Measurements from ENCODE around the gene KRTAP3-3. TPM values are rescaled to one million over a fixed set of nuclear protein-coding genes. Genes with fewer than 3 reads are reported as not detected.
A peak's percentile ranks its signal among the peaks of the same experiment; 100 is the strongest.

Gene KRTAP3-3
- total and polyA plus RNA-seq, 2 of the 4 experiments (the other 2 are of a cell fraction), result not detected

DNA sequence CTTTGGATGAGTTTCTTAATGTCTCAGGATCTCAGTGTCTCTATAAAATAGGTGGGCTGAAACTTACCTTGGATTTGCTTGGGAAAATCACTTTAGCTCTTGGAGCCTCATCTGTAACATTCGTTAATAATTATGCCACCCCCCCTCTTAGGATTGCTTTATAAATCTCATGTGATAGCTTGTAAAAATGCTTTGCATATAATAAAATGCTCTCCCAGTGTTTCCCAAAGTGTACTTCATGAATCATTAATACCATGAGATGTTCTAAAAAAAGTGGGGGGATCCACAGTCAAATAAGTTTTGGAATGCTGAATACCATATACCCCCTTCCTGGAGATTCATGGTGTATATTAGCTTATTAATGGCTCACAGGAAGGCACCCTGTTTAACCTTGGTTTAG lies 32.4 kb downstream of the KRTAP3-3 start:
- dilution Hi-C loops (cut with HindIII; ENCODE audit: low sequenced_read_pairs, unreplicated experiment) (no loop called here), in situ Hi-C loops (cut with MboI; ENCODE audit: low sequenced_read_pairs) (no loop called here), intact Hi-C loops (cut with micrococcal nuclease) (no loop called here)
- Histone ChIP-seq H2AK9ac (replicated peaks; ENCODE audit: low read depth, low read length, poor library complexity) (no peak overlapping the region), H2BK120ac (ENCODE audit: low read depth, low read length) (no peak overlapping the region), H3K9ac (ENCODE audit: low read depth, low read length) (no peak overlapping the region), H4K8ac (ENCODE audit: low read depth in 2 of 2, low read length in 2 of 2) (no peak overlapping the region), H4K91ac (ENCODE audit: insufficient read depth, low read depth, low read length) (no peak overlapping the region), H4K20me1 (ENCODE audit: insufficient read depth, low read length) (no peaks in the 10 kb centered on the region), H3K56ac (ENCODE audit: extremely low read depth, insufficient read depth, low read length) (no peak overlapping the region), H3K4me1 (ENCODE audit: control insufficient read depth, insufficient read depth, low read length) (peaks cover 8% of the 10 kb centered on the region), H3K4ac (ENCODE audit: low read depth, low read length) (no peak overlapping the region), H2BK15ac (ENCODE audit: low read depth, low read length) (0 out of 3 replicates have a peak overlapping the region, but pooled peaks have one; percentile 11), H3K23ac (ENCODE audit: low read depth, low read length) (no peak overlapping the region), H3K14ac (replicated peaks; ENCODE audit: low read depth, low read length) (no peak overlapping the region), H2AK5ac (ENCODE audit: low read depth, low read length) (peak overlapping the region; percentile 58; the same call in 1 of the 2 replicates), H3K9me1 (ENCODE audit: insufficient read depth, low read length) (peaks cover 9% of the 10 kb centered on the region), H3K18ac (ENCODE audit: low read depth, low read length) (no peak overlapping the region; the same call in 1 of the 2 replicates), H2BK5ac (ENCODE audit: low read depth, low read length, poor library complexity, severe bottlenecking) (no peak overlapping the region), H3K9me3 (ENCODE audit: control insufficient read depth, insufficient read depth, low read length) (peaks cover 6% of the 10 kb centered on the region), H3K4me3 (ENCODE audit: insufficient read depth, low read depth, low read length) (no peak overlapping the region), H4K5ac (ENCODE audit: low read depth, low read length) (no peak overlapping the region), H3K27ac (ENCODE audit: insufficient read depth, low read length) (no peak overlapping the region), H3K4me2 (ENCODE audit: low read depth, low read length) (no peak overlapping the region), H3K27me3 (ENCODE audit: control insufficient read depth, insufficient read depth, low read length) (no peaks in the 10 kb centered on the region), H2BK20ac (ENCODE audit: low read depth, low read length) (no peak overlapping the region), H3K36me3 (ENCODE audit: control insufficient read depth, insufficient read depth, low read length) (no peaks in the 10 kb centered on the region), H3K79me1 (ENCODE audit: low read depth in 1 of 2, low read length in 2 of 2) (no peaks in the 10 kb centered on the region), H2AFZ (replicated peaks; ENCODE audit: low read length, poor library complexity) (no peak overlapping the region)
- CTCF ChIA-PET, result interaction anchor here (1.0 kb wide), 1 partner anchor 361 kb away, joined by 4 read pairs; no protein-coding TSS in a partner anchor
- TF ChIP-seq RAD21 (IDR thresholded peaks at IDR 0.05; ENCODE audit: low read length) (no peak), BHLHE40 (IDR thresholded peaks at IDR 0.05; ENCODE audit: low read depth, low read length) (no peak), CEBPB (IDR thresholded peaks at IDR 0.05; ENCODE audit: low read depth, low read length) (no peak), SMC3 (IDR thresholded peaks at IDR 0.05; ENCODE audit: low read depth, low read length) (no peak), MAFK (IDR thresholded peaks at IDR 0.05; ENCODE audit: low read depth, low read length) (no peak), FOS (IDR thresholded peaks at IDR 0.05; ENCODE audit: low read depth, low read length) (no peak), RCOR1 (IDR thresholded peaks at IDR 0.05; ENCODE audit: insufficient replicate concordance, low read length) (no peak), MXI1 (IDR thresholded peaks at IDR 0.05; ENCODE audit: borderline replicate concordance, low read depth, low read length) (no peak), POLR2A (IDR thresholded peaks at IDR 0.05; ENCODE audit: low read depth, low read length) (no peak), CHD1 (IDR thresholded peaks at IDR 0.05; ENCODE audit: low read depth, low read length) (no peak), MAZ (IDR thresholded peaks at IDR 0.05; ENCODE audit: borderline replicate concordance, low read depth, low read length) (no peak), RFX5 (IDR thresholded peaks at IDR 0.05; ENCODE audit: low read depth, low read length) (no peak), NFE2L2 (IDR thresholded peaks at IDR 0.05; ENCODE audit: low read depth, low read length) (no peak)
- TF ChIP-seq, protein P1, sequence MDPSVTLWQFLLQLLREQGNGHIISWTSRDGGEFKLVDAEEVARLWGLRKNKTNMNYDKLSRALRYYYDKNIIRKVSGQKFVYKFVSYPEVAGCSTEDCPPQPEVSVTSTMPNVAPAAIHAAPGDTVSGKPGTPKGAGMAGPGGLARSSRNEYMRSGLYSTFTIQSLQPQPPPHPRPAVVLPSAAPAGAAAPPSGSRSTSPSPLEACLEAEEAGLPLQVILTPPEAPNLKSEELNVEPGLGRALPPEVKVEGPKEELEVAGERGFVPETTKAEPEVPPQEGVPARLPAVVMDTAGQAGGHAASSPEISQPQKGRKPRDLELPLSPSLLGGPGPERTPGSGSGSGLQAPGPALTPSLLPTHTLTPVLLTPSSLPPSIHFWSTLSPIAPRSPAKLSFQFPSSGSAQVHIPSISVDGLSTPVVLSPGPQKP (IDR thresholded peaks at IDR 0.05; ENCODE audit: borderline replicate concordance, low read depth, low read length), result no peak
- TF ChIP-seq, protein P2, sequence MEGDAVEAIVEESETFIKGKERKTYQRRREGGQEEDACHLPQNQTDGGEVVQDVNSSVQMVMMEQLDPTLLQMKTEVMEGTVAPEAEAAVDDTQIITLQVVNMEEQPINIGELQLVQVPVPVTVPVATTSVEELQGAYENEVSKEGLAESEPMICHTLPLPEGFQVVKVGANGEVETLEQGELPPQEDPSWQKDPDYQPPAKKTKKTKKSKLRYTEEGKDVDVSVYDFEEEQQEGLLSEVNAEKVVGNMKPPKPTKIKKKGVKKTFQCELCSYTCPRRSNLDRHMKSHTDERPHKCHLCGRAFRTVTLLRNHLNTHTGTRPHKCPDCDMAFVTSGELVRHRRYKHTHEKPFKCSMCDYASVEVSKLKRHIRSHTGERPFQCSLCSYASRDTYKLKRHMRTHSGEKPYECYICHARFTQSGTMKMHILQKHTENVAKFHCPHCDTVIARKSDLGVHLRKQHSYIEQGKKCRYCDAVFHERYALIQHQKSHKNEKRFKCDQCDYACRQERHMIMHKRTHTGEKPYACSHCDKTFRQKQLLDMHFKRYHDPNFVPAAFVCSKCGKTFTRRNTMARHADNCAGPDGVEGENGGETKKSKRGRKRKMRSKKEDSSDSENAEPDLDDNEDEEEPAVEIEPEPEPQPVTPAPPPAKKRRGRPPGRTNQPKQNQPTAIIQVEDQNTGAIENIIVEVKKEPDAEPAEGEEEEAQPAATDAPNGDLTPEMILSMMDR (conservative IDR thresholded peaks at IDR 0.05; ENCODE audit: low read depth, low read length), result no peak
- TF ChIP-seq, protein P3, sequence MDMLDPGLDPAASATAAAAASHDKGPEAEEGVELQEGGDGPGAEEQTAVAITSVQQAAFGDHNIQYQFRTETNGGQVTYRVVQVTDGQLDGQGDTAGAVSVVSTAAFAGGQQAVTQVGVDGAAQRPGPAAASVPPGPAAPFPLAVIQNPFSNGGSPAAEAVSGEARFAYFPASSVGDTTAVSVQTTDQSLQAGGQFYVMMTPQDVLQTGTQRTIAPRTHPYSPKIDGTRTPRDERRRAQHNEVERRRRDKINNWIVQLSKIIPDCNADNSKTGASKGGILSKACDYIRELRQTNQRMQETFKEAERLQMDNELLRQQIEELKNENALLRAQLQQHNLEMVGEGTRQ (IDR thresholded peaks at IDR 0.05; ENCODE audit: low read depth, low read length), result no peak
- BruUV-seq (replicated peaks), result no TSS peak
- ATAC-seq (ENCODE audit: low read depth) (no peak), DNase-seq (no peak)
- WGBS, 2 experiments (ENCODE audit: extremely low coverage in 2 of 2, insufficient read length in 1 of 2), result no CpG with 5 or more reads among the region's 1 CpG
- POLR2A ChIA-PET (ENCODE audit: unreplicated experiment), result interaction anchor here (0.5 kb wide), 1 partner anchor 418 kb away, joined by 10 read pairs; no protein-coding TSS in a partner anchor
